Effector CD4-positive, alpha-beta T cell (primary cell): ENCODE results near the gene AHNAK.
"Not testable (repeated sequence)": the region's sequence is repeated elsewhere in the genome, so short reads cannot be mapped to it uniquely, and the experiment has no call there.

ENCODE experiments used
- DNase-seq: peaks from one replicate; pipeline ENCODE4 v3.0.0-alpha.2; 2020
- total RNA-seq: gene quantifications from one replicate; lab custom pipeline; 2026; lab: John Stamatoyannopoulos, UW

AHNAK gene
- total RNA-seq, result 3,914 reads per million, percentile 100 among the genes with 10 or more reads in this experiment

DNA sequence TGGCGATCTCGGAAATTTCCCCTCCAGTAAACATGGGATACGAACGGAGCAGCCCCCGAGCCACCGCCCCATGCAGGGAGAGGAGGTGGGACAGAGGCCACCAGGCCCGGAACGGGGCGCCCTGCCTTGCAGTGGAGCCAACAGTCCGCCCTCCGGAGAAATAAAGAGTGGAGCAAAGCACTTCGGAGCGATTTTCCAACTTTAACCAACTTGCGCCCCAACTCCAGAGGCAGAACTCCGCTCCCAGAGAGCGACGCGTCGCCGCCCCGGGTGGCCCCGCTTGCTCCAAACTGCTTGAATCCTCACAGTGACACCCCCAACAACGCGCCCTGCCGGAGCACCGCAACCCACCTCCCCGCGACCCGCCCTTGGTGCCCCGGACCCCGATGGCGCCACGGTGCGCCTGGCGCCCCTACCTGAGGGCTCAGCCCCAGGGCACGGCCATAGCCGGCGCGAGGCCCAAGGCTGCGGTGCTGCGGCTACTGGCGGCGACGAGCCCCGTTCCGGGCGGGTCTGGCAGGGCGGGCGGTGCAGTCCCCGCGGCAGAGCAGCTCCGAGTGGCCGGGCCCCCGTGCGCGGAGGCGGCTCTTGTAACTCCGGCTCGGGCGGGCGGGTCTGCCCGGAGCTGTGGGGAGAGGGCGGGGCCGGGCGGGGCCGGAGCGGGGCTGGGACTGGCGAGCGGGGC lies at the start of gene AHNAK:
Gene AHNAK (minus strand): TSS at position 563 of the 685 bp plus-strand sequence. CDS start 10,708 bp downstream, outside the sequence.
- DNase-seq, result peak; percentile 61

- DNase-seq, result no peak
Observed at GRCh38 chr11:62595124-62595523, 48.5 kb upstream of the AHNAK start.

GRCh38 chr11:62593434-62594044 lies 46.9 kb upstream of the AHNAK start:
- DNase-seq, result peak; percentile 70

GRCh38 chr11:62592989-62593421 lies 46.4 kb upstream of the AHNAK start:
- no peak for DNase-seq

DNA sequence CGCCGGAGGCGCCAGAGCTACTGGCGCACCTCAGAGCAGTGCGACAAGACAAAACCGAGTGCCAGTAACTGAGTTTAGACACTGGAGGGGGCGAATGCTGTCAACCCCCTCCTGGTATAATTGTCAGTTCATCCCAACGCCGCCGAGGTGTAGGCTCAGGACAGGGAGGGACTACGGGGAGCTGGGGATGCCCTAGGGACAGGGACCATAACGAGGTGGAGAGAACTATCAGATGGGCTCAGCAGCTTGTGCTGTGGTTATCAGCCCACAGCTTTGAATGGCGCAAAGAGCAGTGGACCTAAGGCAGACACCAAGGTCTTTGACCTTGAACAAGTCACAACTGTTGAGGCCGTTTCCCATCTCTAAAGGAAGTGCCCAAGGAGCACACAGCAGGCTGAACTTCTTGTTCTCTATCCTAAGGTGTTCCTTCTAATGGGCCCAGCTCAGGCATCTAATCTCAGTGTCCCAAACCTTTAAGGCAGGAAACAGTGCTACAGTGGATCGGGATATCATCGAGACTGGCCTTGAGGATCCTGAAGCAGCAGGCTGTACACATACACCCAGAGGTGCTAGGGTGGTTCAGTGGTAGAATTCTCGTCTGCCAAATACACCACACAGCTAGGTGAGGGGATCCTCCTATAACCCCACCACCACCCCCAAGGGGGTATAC lies 45.7 kb upstream of the AHNAK start:
- no peak for DNase-seq

DNA sequence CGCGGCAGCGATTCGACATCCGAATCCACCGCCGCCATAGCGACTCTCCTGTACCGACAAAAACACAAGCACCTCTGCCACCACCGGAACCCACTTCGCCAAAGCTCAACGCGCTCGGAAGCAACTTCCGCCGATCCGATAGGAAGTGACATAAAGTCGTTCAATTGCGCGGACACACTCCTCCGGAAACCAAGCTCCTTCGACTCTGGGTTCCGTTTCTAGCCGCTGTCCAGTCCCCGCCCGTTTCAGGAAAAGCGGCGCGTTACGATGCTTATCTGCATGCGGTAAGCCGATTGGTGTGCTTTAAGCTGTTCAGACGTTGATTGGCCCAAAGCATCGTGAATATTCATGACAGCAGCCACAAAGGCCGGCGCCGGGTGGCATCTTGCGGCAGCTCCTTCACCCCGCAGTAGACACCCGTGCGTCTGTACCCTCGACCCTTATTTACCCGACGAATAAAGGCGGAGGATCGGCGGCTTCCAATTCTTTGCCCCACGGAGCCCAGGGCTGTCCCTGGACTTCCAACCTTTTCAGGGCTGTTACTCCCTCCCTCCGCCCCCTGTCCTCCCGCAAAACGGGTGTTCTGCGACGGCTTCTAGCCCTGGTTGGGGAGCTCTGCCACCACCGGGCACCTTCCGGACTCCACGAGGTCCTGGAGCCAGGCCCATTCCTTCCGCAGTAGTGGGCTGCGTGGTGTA lies 45.0 kb upstream of the AHNAK start, which contains the start of gene TUT1:
Gene TUT1 (minus strand): TSS at position 76 of the 698 bp plus-strand sequence. CDS start 38 bp downstream, at position 38.
- DNase-seq, result peak; percentile 94

DNA sequence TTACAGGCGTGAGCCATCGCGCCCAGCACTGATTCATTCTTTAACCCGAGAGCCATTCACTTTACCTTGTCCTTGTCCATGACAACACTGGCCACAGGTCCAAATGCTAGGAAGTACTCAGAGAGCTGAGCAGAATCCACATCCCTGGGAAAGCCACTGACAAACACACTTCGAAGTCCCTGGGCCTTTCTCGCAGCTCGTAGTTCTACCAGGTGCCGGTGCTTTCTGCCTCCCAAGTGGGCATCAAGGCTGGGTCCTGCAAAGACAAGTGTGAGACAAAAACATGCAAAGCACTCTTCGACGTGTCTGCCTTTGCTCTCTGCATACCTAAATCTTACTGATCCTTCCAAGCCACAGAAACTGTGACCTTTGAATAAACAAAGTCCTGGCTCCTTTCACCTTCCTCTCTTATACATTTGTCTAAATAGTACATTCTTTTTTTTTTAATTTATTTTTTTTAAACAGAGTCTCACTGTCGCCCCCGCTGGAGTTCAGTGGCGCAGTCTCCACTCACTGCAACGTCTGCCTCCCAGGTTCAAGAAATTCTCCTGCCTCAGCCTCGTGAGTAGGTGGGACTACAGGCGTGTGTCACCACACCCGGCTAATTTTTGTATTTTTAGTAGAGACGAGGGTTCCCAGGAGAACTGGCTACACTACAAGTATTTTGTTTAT lies 42.5 kb upstream of the AHNAK start:
- no peak for DNase-seq

- DNase-seq, result not testable (repeated sequence)
Observed at GRCh38 chr11:62585356-62585755, 38.8 kb upstream of the AHNAK start.

GRCh38 chr11:62581735-62582134 lies 35.1 kb upstream of the AHNAK start:
- not testable (repeated sequence) for DNase-seq

- no peak for DNase-seq
Observed at GRCh38 chr11:62580959-62581715, 34.5 kb upstream of the AHNAK start.

- DNase-seq, result no peak
Observed at GRCh38 chr11:62579252-62579651, 32.6 kb upstream of the AHNAK start.

DNA sequence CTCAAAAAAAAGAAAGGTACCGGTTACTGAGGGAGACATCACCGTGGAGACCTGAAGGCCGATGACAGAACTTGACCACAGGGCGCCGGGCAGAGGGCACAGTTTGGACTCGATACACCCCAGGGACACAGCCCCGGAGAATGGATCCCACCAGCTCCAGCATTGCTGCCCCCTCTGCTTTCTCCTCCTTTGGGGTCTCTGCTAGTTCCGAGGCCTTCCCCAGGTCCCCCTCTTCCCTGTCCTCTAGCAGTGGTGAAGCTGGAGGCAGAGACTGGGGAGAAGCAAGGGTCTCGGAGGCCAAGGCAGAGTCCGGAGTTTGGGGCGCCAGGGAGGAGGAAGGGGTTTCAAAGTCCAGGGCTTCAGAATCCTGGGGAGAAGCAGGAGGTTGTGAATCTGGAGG lies 31.9 kb upstream of the AHNAK start:
- DNase-seq, result no peak

DNA sequence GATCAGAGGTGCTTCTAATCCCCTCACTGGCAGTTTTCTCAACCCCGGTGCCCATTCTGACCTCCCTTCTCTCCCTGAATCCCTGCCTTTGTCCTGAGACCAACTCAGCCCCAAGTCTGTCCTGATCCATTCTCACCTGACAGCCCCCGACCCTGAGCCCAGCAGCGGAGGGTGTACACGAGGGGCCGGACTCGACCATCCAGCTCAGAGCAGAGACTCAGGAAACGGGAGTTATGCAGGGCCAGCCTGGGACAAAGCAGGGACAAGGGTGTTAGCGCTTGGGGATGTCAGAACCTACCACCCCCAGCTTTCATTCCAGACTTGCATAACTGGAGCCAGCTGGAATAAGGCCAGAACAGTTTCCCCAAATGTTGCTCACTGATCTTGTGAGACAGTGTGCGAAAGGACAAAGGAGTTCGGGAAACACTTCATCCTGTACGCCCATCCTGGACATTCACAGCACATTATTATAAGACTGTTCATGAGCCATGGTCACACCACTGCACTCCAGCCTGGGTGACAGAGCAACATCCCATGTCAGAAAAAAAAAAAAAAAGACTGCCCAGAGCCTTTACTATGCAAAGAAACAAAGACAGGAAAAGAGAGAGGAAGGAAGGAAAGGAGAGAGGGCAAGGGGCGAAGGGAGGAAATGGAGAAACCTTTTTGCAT lies 30.6 kb upstream of the AHNAK start:
- DNase-seq, result no peak

DNA sequence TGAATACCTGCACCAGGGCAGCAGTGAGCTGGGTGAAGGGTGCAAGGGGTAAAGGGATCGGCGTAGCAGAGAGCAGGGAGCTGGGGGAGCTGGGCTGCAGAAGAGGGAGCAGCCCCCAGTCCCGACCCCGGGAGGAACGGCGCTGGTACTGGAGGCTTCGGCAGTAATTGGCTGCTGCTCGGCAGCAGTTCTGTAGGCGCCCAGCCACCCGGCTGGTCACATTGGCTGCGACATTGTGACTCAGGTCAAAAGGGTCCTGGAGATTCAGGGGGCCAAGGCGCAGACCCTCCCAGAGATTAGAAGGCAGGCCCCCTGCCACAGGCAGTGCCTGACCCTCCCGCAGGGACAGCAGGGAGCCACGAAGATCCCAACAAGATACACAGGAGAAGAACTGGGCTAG lies 29.2 kb upstream of the AHNAK start:
- DNase-seq, result no peak

- DNase-seq, result no peak
Observed at GRCh38 chr11:62575156-62575555, 28.6 kb upstream of the AHNAK start.

GRCh38 chr11:62574363-62575071 lies 27.9 kb upstream of the AHNAK start:
- no peak for DNase-seq

GRCh38 chr11:62573592-62574362 lies 27.2 kb upstream of the AHNAK start, which contains the start of gene EEF1G:
Gene EEF1G, minus strand, starts transcription at chr11:62573891. Its CDS starts 49 bp downstream, at chr11:62573842.
- DNase-seq, result peak; percentile 96

DNA sequence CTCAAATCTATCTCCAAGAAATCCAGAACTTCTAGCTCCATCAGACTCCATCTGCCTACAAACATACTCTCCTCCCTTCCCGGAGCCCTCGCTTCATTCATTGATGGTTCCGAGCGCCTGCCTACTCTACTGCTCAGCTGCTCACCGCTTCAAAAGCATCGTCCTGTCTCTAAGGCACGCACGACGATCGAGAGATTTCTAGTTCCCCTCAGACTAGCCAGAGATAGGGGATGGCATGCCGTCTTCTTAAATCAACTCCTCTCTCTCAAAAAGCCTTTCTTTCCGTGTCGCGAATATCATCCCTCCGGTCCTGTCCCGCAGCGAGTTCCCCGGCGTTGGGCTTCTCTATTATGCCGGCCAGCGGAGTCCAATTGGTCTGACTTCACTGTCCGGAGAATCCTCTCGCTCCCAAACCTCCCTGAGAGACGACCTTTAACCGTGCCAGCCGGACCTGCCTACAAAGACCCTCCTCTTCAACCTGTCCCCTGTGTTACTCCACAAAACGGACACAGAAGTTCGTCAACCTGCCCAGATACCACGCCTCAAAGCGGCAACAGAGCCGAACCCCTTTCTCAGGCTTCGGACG lies 26.5 kb upstream of the AHNAK start:
- no peak for DNase-seq

DNA sequence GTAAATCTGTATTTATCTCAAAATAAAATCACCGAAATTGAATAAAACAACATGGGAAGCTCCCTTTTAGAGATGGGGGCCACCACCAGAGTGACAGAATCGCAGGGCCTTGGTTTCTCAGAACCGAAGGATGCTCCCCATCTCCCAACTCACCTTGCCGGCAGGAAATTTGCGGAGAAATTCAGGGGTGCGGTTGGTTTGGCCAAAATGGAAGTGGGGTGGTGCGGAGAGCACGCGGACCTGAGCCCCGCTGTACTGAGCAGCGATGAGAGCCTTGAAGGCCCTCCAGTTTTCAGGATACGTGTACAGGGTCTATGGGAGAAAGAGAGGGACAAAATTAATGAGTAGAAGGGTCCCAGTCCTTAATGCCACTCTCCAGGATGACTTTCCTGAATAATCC lies 25.8 kb upstream of the AHNAK start:
- DNase-seq, result no peak
